ENCODE results near the gene PLD4.
"Not testable (repeated sequence)": the region's sequence is repeated elsewhere in the genome, so short reads cannot be mapped to it uniquely, and the experiment has no call there.

PLD4 gene

DNA sequence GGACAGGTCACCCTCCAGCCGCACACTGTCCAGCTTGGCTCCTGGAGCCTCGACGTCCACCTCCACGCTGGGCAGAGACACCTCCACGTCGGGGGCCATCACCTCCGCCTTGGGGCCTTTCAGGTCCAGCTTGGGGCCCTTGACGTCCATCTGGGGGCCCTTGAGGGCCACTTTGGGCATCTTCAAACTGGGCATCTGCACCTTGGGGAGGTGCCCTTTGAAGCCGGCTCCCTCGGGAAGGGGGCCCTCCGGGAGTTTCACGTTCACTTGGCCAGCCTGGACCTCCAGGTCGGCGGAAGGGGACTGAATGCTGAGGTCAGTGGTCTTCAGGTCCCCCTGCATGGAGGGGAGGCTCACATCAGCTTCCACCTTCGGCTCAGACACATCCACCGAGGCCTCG is 25.3 kb downstream of the PLD4 start:
- no peaks in the 10 kb centered on the region for H3K27me3 ChIP-seq (ENCODE audit: control insufficient read depth in 2 of 2, insufficient read depth in 2 of 2, low read length in 2 of 2)
- H3K36me3 ChIP-seq (ENCODE audit: control insufficient read depth in 2 of 2, insufficient read depth in 2 of 2, low read length in 2 of 2), result no peaks in the 10 kb centered on the region
- no peak overlapping the region for H3K4me3 ChIP-seq (ENCODE audit: low read length in 2 of 2)
- H3K4me1 ChIP-seq (ENCODE audit: control insufficient read depth in 2 of 2, insufficient read depth in 2 of 2, low read length in 2 of 2), result no peaks in the 10 kb centered on the region
- H3K27ac ChIP-seq (ENCODE audit: low read depth in 2 of 2, low read length in 2 of 2), result no peak overlapping the region
- H3K9me3 ChIP-seq (ENCODE audit: control insufficient read depth in 2 of 2, low read length in 2 of 2), result no peaks in the 10 kb centered on the region
- no peak overlapping the region for H3K9ac ChIP-seq (ENCODE audit: low read depth in 1 of 2, low read length in 2 of 2)

DNA sequence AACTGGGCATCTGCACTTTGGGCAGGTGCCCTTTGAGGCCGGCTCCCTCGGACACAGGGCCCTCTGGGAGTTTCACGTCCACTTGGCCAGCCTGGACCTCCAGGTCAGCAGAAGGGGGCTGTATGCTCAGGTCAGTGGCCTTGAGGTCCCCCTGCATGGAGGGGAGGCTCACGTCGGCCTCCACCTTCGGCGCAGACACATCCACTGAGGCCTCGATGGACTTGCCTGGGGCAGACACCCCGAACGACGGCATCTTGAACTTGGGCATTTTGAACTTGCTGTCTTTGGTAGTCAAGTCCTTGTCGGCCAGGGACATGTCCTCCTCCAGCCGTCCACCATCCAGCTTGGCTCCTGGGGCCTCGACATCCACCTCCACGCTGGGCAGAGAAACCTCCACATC is 26.0 kb downstream of the PLD4 start:
- H3K27ac ChIP-seq (ENCODE audit: low read depth in 2 of 2, low read length in 2 of 2); H3K27me3 ChIP-seq (ENCODE audit: control insufficient read depth in 2 of 2, insufficient read depth in 2 of 2, low read length in 2 of 2); H3K36me3 ChIP-seq (ENCODE audit: control insufficient read depth in 2 of 2, insufficient read depth in 2 of 2, low read length in 2 of 2); H3K9ac ChIP-seq (ENCODE audit: low read depth in 1 of 2, low read length in 2 of 2); H3K9me3 ChIP-seq (ENCODE audit: control insufficient read depth in 2 of 2, low read length in 2 of 2); H3K4me1 ChIP-seq (ENCODE audit: control insufficient read depth in 2 of 2, insufficient read depth in 2 of 2, low read length in 2 of 2); H3K4me3 ChIP-seq (ENCODE audit: low read length in 2 of 2): not testable (repeated sequence)

DNA sequence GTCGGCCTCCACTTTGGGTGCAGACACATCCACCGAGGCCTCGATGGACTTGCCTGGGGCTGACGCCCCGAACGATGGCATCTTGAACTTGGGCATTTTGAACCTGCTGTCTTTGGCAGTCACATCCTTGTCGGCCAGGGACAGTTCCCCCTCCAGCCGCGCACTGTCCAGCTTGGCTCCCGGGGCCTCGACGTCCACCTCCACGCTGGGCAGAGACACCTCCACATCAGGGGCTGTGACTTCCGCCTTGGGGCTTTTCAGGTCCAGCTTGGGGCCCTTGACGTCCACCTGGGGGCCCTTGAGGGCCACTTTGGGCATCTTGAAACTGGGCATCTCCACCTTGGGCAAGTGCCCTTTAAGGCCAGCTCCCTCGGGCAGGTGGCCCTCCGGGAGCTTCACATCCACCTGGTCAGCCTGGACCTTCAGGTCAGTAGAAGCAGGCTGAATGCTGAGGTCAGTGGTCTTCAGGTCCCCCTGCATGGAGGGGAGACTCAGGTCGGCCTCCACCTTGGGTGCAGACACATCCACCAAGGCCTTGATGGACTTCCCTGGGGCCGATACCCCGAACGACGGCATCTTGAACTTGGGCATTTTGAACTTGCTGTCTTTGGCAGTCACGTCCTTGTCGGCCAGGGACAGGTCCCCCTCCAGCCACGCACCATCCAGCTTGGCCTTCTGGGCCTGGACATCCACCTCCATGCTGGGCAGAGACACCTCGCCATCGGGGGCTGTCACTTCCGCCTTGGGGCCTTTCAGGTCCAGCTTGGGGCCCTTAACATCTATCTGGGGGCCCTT is 27.4 kb downstream of the PLD4 start:
- not testable (repeated sequence) for H3K9me3 ChIP-seq (ENCODE audit: control insufficient read depth in 2 of 2, low read length in 2 of 2); H3K36me3 ChIP-seq (ENCODE audit: control insufficient read depth in 2 of 2, insufficient read depth in 2 of 2, low read length in 2 of 2); H3K4me3 ChIP-seq (ENCODE audit: low read length in 2 of 2); H3K9ac ChIP-seq (ENCODE audit: low read depth in 1 of 2, low read length in 2 of 2); H3K27me3 ChIP-seq (ENCODE audit: control insufficient read depth in 2 of 2, insufficient read depth in 2 of 2, low read length in 2 of 2); H3K27ac ChIP-seq (ENCODE audit: low read depth in 2 of 2, low read length in 2 of 2); H3K4me1 ChIP-seq (ENCODE audit: control insufficient read depth in 2 of 2, insufficient read depth in 2 of 2, low read length in 2 of 2)

DNA sequence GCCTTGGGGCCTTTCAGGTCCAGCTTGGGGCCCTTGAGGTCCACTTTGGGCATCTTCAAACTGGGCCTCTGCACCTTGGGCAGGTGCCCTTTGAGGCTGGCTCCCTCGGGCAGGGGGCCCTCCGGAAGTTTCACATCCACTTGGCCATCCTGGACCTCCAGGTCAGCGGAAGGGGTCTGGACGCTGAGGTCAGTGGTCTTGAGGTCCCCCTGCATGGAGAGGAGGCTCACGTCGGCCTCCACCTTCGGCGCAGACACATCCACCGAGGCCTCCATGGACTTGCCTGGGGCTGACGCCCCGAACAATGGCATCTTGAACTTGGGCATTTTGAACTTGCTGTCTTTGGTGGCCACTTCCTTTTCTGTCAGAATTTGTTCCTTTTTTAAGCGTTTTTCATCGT is 28.4 kb downstream of the PLD4 start:
- Histone ChIP-seq H3K27me3 (ENCODE audit: control insufficient read depth in 2 of 2, insufficient read depth in 2 of 2, low read length in 2 of 2) (peaks cover 4 to 9% of the 10 kb centered on the region in 2 donors), H3K27ac (ENCODE audit: low read depth in 2 of 2, low read length in 2 of 2) (no peak overlapping the region), H3K4me3 (ENCODE audit: low read length in 2 of 2) (no peak overlapping the region), H3K4me1 (ENCODE audit: control insufficient read depth in 2 of 2, insufficient read depth in 2 of 2, low read length in 2 of 2) (peaks cover 0 to 3% of the 10 kb centered on the region in 2 donors), H3K9ac (ENCODE audit: low read depth in 1 of 2, low read length in 2 of 2) (no peak overlapping the region), H3K9me3 (ENCODE audit: control insufficient read depth in 2 of 2, low read length in 2 of 2) (no peaks in the 10 kb centered on the region), H3K36me3 (ENCODE audit: control insufficient read depth in 2 of 2, insufficient read depth in 2 of 2, low read length in 2 of 2) (peaks cover 0 to 2% of the 10 kb centered on the region in 2 donors)

DNA sequence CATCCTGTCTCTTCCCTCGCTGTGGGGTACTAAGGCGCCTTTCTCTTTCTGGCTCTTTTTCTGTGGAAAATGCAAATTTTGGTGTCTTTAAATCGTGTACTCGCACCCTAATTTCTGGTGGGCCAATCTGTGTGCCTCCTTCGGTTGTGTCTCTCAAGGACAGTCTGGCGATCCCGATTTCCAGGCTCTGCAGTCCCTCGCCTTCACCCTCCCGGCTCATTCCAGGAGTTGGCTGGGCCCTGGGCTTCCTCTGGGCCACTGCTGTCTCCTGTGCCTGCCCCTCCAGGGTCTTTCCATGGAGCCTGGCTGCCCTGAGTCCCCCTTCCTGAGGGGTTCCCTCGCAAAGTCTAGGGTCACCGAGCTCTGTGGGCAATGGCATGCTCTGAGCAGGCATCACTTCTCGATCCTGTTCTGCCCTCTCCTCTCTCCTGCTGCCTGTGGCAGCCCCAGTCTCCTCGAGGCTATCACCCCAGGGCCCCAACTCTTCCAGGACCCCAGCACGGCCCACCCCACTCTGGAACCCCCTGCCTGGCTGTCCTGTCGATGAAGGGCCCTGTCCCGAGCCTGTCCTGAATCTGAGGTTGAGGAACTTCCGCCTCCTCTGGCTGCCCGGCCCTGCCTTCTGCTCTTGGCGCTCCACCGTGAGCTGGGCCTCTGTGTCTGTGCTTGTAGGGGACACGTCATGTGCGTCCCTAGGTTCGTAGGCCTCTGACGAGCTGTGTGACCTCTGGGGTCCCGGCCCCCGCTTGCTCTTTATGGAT is 29.4 kb downstream of the PLD4 start:
- Histone ChIP-seq H3K4me1 (ENCODE audit: control insufficient read depth in 2 of 2, insufficient read depth in 2 of 2, low read length in 2 of 2) (peaks cover 0 to 3% of the 10 kb centered on the region in 2 donors), H3K9me3 (ENCODE audit: control insufficient read depth in 2 of 2, low read length in 2 of 2) (no peaks in the 10 kb centered on the region), H3K36me3 (ENCODE audit: control insufficient read depth in 2 of 2, insufficient read depth in 2 of 2, low read length in 2 of 2) (peaks cover 0 to 2% of the 10 kb centered on the region in 2 donors), H3K4me3 (ENCODE audit: low read length in 2 of 2) (no peak overlapping the region), H3K27ac (ENCODE audit: low read depth in 2 of 2, low read length in 2 of 2) (no peak overlapping the region), H3K9ac (ENCODE audit: low read depth in 1 of 2, low read length in 2 of 2) (no peak overlapping the region), H3K27me3 (ENCODE audit: control insufficient read depth in 2 of 2, insufficient read depth in 2 of 2, low read length in 2 of 2) (peaks cover 4 to 9% of the 10 kb centered on the region in 2 donors)

DNA sequence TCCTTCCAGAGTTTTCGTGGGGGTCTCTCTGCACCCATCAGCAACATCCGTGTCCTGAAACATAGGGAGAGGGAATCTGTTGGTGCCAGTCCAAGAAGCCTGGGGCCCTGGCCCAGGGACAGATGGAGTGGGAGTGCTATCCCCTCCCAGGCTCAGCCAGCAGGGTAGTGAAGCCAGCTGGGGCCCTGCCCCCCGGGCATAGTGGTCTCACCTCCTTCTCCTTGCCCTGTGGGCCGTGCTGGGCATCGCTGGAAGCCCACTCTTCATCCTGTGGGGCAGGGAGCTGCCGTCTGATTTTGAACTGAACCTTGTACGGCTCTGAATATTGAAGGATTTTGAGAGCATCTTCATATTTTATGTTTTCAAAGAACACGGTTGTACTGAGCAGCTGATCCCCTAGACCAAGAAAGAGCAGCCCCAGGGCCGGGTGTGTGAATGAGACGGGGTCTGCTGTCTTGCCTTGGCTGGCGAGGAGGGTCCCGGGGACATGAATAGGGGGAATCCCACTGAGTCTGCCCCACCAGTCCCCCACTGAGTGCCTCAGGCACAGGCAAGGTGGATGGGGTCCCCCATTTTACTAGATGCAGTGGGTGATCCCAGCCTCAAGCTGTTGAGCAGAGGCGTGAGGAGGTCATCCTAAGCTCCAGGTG is 30.2 kb downstream of the PLD4 start:
- peaks cover 4 to 9% of the 10 kb centered on the region in 2 donors for H3K27me3 ChIP-seq (ENCODE audit: control insufficient read depth in 2 of 2, insufficient read depth in 2 of 2, low read length in 2 of 2)
- no peaks in the 10 kb centered on the region for H3K9me3 ChIP-seq (ENCODE audit: control insufficient read depth in 2 of 2, low read length in 2 of 2)
- H3K27ac ChIP-seq (ENCODE audit: low read depth in 2 of 2, low read length in 2 of 2), result no peak overlapping the region
- H3K4me3 ChIP-seq (ENCODE audit: low read length in 2 of 2), result no peak overlapping the region
- peaks cover 0 to 3% of the 10 kb centered on the region in 2 donors for H3K4me1 ChIP-seq (ENCODE audit: control insufficient read depth in 2 of 2, insufficient read depth in 2 of 2, low read length in 2 of 2)
- H3K9ac ChIP-seq (ENCODE audit: low read depth in 1 of 2, low read length in 2 of 2), result no peak overlapping the region
- peaks cover 0 to 2% of the 10 kb centered on the region in 2 donors for H3K36me3 ChIP-seq (ENCODE audit: control insufficient read depth in 2 of 2, insufficient read depth in 2 of 2, low read length in 2 of 2)

DNA sequence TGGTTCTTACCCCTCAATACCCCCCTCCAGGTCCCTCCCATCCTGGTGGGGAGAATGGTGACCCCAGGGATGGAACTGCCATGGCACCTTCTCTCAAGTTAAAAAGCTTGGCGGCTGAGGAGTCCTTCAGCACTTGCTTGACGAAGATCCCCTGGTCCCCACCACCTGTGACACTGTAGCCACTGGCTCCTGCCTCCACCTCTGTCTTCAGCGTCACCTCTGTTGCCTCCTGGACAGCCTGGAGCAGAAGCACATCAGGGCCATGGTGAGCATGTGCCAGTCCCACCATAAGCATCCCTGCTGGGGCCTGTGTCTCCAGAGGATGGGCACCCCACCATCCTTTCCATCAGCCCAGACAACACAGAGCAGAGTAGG is 30.7 kb downstream of the PLD4 start:
- Histone ChIP-seq H3K36me3 (ENCODE audit: control insufficient read depth in 2 of 2, insufficient read depth in 2 of 2, low read length in 2 of 2) (peaks cover 0 to 2% of the 10 kb centered on the region in 2 donors), H3K4me3 (ENCODE audit: low read length in 2 of 2) (no peak overlapping the region), H3K27me3 (ENCODE audit: control insufficient read depth in 2 of 2, insufficient read depth in 2 of 2, low read length in 2 of 2) (peaks cover 4 to 9% of the 10 kb centered on the region in 2 donors), H3K27ac (ENCODE audit: low read depth in 2 of 2, low read length in 2 of 2) (no peak overlapping the region), H3K9me3 (ENCODE audit: control insufficient read depth in 2 of 2, low read length in 2 of 2) (no peaks in the 10 kb centered on the region), H3K4me1 (ENCODE audit: control insufficient read depth in 2 of 2, insufficient read depth in 2 of 2, low read length in 2 of 2) (peaks cover 0 to 3% of the 10 kb centered on the region in 2 donors), H3K9ac (ENCODE audit: low read depth in 1 of 2, low read length in 2 of 2) (no peak overlapping the region)

DNA sequence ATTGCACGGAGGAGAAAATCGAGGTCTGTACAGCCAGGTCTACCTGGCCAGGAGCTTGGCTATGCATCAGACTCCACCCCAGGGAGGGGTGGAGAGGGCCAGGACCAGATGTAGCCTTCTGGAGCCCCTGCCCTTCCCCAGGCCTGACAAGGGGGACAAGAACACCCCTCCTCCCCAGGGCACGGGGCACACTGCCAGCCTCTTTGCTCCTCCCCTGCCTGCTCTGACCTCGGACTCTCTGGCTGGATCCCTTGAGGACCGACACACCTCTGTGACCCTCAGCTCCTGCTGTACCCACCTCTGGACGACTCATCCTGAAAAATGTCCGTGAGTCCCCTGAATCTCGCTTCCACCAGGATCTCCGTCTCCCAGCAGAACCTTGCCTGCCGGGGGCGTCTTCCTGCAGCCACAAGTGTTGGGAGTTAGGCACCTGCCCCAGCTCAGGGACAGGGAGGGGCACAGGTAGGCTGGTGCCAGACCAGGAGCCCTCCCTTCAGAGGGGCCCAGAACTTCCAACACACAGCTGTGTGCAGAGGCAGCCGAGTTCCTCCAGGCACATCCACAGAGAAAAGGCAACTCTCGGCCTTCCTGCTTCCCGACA is 31.7 kb downstream of the PLD4 start:
- Histone ChIP-seq H3K4me3 (ENCODE audit: low read length in 2 of 2) (no peak overlapping the region), H3K36me3 (ENCODE audit: control insufficient read depth in 2 of 2, insufficient read depth in 2 of 2, low read length in 2 of 2) (peaks cover 0 to 2% of the 10 kb centered on the region in 2 donors), H3K27me3 (ENCODE audit: control insufficient read depth in 2 of 2, insufficient read depth in 2 of 2, low read length in 2 of 2) (peaks cover 4 to 9% of the 10 kb centered on the region in 2 donors), H3K9ac (ENCODE audit: low read depth in 1 of 2, low read length in 2 of 2) (no peak overlapping the region), H3K9me3 (ENCODE audit: control insufficient read depth in 2 of 2, low read length in 2 of 2) (no peaks in the 10 kb centered on the region), H3K4me1 (ENCODE audit: control insufficient read depth in 2 of 2, insufficient read depth in 2 of 2, low read length in 2 of 2) (peaks cover 0 to 3% of the 10 kb centered on the region in 2 donors), H3K27ac (ENCODE audit: low read depth in 2 of 2, low read length in 2 of 2) (no peak overlapping the region)

DNA sequence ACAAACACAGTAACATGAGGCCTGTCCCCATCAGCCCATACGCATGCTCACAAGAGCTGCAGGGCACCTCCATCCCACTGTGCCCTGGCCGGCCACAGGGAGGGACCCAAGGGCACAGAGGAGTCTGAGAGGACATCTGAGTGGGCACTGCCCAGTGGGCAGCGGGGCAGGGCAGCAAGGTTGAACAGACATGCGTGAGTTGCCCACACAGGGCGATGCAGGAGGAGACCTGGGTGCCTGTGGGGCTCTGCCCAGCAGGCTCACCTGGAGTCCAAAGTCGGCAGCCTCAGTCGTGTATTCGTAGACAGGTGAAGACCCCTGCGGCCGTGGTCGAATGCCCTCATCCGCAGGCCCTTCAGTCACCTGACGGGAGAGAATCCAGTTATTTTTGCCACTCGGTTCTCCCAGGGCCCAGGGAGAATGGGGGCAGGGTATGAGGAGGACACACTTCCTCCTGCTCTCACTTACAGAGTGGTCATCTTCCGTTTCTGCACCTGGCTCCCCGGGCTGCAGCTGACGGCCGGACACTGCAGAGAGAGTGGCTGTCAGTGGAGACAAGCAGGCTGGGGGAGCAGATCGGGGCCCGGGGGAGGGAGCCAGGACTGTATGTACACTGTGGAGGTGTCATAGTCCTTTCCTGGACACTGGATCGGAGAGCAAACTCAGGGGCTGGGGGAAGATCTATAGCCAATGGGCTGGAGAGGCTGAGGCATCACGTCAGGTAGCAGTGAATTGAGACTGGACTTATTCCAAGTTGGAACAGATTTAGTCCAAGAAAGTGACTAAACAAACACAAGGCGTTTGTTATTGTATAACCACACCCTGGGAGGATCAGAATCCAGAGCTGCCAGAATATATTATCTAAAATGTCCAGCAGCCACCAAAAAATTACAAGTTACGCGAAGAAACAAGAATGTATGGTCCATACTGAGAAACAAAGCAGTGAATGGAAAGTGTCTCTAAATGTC is 32.8 kb downstream of the PLD4 start:
- Histone ChIP-seq H3K9ac (ENCODE audit: low read depth in 1 of 2, low read length in 2 of 2) (no peak overlapping the region), H3K27ac (ENCODE audit: low read depth in 2 of 2, low read length in 2 of 2) (no peak overlapping the region), H3K36me3 (ENCODE audit: control insufficient read depth in 2 of 2, insufficient read depth in 2 of 2, low read length in 2 of 2) (peaks cover 0 to 2% of the 10 kb centered on the region in 2 donors), H3K4me3 (ENCODE audit: low read length in 2 of 2) (no peak overlapping the region), H3K9me3 (ENCODE audit: control insufficient read depth in 2 of 2, low read length in 2 of 2) (no peaks in the 10 kb centered on the region), H3K4me1 (ENCODE audit: control insufficient read depth in 2 of 2, insufficient read depth in 2 of 2, low read length in 2 of 2) (peaks cover 0 to 3% of the 10 kb centered on the region in 2 donors), H3K27me3 (ENCODE audit: control insufficient read depth in 2 of 2, insufficient read depth in 2 of 2, low read length in 2 of 2) (peaks cover 4 to 9% of the 10 kb centered on the region in 2 donors)
